NCI-H187 (cell line): ENCODE data around the gene WDFY4.

ENCODE experiments used
- DNase-seq, 2 experiments: peaks; one replicate each; lab custom pipeline; 2025; lab: John Stamatoyannopoulos, UW

WDFY4 gene

DNA sequence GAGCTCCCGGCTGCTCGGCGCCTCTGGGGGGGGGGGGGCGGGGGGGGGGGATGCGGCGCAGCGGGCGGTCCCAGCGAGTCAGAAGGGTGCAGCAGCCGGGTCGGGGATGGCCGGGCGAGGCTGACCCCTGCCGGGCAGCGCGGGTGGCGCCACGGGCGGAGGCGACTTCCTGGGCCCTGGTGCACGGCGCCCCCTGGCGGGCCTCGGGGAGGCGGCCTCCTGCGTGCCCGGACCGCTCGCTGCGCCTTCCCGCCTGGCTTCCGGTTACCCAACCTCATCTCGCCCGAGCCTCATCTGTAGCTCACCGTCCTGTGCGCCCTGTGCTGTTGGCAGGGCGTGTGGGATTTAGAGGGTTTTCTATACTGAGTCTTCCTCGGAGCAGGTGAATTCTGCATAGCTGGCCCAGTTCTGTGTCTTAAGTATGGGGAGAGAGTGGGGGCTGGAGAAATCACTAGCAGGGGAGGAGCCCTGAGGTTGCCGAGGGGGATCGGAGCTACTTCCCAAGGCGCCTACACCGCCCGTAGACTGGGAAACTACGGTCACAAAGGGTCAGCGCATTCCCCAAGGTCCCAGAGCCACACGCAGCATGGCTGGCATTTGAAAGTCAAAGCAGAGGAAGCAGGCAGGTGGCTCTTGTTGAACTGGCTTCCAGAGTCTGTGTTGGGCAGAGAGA lies 28.3 kb upstream of the WDFY4 start:
- DNase-seq: peak; percentile 58 to 64

DNA sequence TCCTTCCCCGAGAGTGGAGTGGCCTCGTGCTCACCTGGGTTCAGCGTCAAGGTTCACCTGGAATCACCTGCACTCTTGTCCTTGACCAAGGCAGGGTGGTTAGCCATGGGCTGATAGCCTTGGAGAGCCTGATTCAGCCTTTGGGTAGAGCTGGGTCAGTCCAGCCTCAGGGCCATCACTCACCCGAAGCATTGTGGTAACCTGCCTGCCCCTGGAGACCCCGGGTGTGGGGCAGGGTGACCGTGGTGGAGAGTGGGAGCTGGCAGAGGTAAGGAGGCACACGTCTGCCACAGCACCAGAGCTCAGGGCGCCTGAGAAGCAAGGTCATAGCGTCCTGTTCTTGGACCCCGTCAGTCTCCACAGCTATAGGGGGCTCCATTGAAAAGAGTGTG lies 27.8 kb upstream of the WDFY4 start:
- no peak for DNase-seq

DNA sequence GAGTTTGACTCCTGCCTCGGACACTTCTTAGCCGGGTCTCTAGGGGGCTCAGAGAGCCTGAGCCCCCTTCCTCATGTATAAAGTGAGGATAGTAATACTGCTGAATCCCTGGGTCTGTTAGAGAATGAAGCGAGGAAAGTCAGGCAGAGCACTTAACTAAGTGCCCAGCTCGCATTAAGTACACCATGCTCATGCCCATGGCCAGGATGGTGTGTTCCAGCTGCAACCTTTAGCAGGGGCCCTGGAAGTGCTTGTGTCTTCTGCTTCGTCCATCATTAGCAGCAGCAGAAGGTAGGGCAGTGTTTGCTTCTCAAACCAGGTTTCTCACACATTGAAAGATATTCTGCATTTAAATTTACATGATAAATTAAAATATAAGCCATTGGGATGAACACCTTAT lies 27.3 kb upstream of the WDFY4 start:
- DNase-seq: no peak

DNA sequence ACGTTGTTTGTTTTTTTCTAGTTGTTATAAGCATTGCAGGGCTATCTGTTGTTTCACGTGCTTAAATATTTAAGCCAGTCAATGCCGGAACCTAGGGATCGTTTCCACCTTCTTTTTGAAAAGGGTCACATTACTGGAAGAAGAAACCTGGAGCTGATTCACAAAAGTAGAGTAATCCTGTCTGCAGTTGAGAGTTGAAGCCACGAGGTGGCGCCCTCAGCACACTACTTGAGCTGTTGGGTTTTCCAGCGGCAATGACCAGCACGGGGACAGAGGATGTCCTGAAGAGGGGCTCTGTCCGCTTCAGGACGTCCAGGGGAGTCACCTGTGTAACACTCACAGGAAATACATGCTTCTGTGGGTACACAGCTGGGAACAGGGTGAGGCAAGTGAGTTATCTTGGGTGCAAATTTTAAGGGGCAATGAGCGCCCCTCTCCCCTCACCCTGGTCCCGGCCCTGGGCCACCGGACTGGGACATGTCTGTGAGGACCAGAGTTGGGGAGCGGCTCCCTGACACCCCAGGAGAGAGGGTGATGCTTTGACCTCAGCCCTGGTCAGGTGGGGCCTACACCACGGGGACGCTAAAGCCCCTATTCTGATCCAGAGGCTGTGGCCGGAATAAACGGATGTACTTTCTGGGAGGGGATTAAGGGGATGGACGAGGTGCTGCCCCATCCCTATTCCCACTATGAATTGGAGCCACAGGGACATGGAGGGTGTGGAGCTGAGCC lies 26.3 kb upstream of the WDFY4 start:
- DNase-seq: peak in 1 of 2 experiments; percentile 10

DNA sequence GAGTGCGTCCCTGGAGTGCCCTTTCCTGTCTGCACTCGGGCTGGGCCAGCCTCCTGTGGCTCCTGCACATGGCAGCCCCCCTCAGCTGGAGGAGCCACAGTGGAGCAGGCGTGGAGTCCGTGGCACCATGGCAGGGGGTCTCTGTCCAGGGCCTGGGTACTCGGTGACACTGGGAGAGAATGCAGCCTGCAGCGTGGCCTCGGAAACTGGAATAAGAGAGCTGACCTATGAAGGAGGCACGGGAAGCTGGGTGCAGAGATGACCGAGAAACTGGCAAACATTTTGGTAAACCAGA lies 25.8 kb upstream of the WDFY4 start:
- DNase-seq: no peak

DNA sequence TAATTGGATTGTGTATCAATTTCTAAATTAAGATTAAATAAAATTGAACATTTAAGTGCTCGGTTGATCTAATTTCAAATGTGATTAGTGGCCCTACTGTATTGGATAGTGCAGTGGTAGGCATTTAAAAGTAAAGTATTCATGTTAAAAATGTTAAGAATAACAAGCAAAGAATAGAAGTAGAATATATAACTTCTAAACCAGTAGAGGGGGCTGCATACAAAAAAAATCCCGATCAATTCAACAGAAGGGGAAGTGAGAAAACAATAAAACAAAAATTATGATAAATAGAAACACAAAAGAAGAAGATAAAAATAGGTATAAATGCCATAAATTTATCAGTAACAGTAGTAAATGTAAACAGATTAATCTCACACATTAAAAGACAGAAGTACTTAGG lies 24.9 kb upstream of the WDFY4 start:
- DNase-seq: no peak

DNA sequence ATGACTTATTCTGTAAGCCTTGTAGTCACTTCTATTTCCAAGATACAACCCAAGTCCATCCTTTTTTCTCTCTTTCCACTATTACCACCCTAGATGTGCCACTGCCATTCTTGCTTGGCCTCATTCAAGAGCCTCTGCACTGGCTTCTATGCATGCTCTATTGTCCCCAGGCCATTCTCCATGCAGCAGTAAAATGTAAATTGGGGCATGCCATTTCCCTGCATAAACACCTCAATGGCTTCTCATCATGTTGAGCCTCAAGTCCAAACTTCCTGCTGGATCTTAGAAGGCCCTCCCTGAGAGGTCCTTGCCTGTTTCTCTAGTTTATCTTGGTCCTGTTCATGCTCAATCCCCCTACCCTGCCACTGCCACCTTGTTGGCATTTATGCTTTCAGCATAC lies 23.2 kb upstream of the WDFY4 start:
- no peak for DNase-seq

DNA sequence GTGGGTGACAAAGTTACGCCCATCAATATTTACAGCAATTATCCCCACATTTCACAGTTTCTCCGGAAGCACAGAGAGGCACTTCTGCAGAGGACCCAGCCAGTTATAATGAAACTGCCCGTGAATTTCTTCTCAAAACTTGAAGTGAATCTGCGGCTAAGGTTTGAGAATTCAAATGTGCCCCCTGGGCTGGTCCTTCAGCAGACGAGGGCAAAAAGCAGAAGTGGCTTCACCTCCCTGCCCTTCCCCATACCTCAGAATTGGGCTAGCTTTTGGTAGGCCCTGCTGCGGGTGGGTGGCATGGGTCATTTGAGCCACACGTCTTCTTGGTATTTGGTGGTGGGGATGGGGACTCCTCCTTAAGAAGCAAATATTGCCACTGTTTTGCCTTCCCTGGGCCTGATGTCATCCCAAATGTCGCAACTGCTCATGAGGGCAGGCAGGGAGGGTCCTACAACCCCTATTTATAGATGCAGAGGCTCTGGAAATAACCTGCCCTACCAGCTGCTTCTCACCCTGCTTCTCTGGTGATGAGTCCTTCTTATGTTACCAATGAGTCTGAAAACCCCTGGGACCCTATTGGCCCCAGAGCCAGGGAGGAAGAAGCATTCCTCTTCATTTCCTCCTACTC lies 16.6 kb upstream of the WDFY4 start:
- DNase-seq: no peak

DNA sequence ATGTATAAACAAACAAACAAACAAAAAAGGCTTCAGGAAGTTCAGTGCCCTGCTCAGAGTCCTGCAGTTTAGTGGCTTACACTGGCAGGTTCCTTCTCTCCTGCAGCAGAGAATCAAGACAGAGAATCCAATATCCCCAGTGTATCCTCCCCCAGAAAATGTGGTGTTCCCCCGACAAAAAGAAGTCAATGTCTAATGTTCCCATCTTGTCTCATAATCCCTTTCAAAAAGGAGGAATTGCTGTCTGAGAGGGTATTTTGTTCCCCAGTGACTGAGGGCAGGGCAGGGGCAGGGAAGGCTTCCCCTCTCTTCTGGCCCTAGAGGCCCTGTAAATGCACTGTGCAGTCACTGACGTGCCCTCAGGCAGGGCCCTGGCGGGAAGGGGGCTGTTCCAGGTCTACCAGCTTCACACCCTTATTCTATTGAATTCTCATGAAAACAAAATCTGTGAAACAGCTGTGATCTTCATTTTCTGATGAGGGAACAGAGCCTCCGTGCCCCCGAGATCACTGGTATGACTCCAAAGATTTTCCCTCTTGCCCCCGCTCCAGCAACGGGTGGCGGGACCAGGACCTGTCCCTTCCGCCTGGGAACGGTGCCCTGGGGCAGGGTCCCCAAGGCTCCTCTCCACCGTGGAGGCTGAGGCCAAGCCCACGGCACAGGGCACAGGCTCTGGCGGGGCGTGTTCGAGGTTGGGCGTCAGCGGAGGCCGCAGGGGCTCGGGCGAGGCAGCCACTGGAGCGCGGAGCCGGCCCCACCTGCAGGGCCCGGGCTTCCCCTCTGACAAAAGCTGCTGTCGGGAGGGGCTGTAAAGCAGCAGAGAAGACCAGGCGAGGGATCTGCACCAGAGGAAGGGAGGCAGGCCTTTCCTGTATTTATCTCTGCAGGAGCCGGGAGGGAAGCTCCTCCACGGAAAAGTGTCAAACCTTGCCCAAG lies 13.4 kb upstream of the WDFY4 start:
- no peak for DNase-seq

DNA sequence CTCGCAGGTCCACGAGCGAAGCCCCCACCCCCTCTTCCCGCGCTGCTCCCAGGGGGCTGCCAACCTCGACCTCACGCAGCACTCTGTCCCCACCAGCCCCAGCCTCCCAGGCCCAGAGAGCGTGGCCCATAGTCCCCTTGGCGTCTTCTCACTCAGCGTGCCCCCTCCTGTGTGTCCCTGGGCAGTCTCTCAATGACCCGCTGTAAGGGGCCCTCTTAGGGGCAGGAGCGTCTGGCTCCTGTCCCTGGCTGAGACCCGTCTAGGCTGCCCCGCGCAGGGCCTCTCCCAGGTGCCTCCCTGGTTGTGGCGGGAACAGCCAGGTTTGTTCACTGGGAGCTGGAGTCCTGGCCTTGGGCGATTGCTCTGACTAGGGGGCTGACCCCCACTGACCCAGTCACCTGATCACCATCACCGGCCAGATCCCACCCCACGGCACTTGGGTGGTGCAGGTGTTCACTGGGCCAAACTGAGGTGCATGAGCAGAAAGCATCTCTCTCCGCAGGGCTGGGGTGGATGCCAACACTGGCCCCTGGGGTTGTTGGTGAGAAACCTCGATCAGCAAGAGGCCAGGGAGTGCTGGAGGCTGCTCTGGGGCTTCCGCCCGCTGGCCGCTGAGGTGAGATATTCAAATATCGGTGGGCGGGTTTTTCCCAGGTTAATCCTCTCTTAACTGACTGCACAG lies 12.6 kb upstream of the WDFY4 start:
- DNase-seq: no peak

DNA sequence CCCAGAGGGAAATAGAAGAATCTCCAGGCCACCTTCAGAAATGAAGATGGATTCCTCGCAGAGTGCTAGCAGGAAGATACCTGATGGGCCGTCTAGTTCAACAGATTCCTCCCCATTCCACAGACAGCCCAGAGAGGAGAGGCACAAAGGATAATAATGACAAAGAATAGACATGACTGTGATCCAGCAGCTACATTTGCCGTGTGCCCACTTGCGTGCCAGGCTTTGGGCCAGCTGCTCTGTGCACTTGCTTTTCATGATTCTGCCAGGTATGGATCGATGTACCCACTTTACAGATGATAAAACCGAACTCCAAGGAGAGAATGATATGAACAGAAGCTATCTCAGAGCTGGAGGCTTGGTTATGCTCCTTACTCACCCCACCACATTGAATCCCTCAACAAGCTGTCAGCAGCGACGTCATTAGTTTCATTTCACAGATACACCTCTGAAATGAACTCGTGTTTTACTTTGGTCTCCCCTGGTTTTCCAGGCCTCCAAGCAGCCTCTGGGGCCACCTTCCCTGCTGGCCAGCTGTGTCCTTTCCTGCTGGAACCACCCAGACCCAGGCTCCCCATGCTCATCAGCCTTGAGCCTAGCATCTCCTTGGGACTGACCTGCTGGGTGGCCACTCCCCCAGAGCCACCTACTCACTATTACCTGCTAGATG lies 11.9 kb upstream of the WDFY4 start:
- no peak for DNase-seq

DNA sequence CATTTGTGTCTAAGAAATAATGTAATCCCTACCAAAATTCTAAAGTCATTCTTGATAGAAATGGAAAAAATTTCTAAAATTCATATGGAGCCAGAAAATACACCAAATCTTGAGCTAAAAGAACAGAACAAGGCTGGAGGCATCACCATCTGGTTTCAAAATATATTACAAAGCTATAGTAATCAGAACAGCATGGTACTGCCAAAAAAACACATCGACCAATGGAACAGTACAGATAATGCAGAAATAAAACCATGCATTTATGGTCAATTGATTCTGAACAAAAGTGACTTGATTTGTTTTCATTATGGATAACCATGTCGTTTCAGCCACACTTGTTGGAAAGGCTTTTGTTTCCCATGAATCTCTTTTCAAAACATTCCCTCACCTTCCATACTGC lies 7.0 kb upstream of the WDFY4 start:
- no peak for DNase-seq

DNA sequence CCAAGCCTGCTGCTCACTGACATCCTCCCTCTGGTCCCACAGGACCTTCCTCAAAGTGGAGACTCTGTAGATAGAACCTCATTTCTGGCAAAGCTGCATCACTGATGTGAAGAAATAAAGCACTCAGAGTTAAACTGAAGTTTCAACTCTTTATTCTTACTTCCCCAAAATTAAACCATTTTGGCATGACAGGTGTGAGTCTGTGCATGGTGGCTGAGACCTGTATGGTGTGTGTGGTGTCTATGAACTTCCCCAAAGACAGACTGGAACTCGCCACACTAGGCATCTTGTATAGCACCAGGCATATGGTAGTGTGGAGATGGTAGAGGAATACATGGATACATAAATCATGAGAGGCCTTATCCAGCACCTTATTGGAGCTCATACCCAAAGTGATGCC lies 6.6 kb upstream of the WDFY4 start:
- DNase-seq: no peak

DNA sequence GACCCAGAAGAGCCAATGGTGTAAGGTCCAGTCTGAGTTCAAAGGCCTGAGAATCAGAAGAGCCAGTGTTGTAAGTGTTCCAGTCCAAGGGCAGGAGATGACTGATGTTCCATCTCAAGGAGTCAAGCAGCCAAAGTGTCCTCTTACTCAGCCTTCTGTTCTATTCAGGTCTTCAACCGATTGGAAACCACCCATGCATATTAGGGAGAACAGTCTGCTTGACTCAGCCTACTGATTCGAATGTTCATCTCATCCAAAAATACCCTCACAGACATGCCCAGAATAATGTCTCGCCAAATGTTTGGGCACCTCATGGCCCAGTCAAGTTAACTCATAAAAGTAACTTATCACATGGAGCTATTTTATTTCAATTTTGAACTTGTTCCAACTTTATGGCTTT lies 2.9 kb upstream of the WDFY4 start:
- DNase-seq: no peak

DNA sequence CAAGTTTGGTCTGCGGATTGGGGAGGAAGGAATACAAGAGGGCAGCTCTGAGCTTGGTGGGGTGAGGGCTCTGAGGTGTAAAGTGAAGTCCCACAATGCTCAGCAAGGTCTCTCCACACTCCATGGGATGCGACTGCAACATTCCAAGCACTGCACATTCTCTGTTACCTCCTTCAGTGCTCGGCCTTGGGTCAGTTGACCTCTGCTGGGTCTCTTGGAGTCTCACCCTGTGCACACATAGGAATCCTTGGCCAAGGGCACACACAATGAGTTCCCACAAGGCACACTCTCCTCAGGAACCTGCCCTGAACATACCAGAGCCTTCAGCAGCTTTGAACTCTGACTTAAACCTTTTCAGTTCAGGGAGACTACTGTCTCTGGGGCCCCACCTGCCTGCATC lies 2.4 kb upstream of the WDFY4 start:
- no peak for DNase-seq

DNA sequence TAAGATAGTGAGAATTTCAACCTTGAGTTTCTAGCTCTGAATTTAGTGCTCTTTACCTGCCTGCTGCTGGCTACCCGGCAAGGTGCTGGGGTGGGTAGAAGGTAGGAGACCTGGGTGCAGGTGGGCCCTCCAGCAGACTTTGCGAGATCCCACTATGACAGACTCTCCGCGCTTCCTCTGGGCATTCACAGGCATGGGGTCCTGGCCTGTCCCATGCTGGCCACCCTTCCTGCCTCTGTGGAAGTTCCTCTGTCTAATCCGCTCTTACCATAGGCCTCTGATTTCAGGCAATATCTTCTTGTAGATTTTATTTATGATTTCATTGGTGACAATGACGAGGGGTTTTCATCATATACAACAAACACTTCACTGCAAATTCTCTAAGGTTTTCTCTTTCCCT lies 1.2 kb upstream of the WDFY4 start:
- no peak for DNase-seq

DNA sequence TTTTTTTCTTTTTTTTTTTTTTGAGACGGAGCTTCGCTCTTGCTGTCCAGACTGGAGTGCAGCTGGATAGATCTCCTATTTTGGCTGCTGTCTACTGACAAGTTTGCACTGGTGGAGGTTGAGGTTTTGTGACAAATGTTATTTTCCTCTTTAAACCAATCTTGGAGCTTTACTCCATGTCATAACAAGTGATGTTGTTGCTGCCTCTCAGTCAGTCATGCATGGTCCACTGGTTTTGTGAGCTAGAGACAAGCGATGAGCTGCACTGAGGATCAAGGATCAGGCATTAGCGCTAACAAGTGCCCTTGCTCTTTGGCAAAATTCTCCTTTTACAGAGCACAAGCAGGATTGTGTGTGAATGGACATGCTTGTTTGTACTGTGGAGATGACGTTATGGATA lies 805 bp upstream of the WDFY4 start:
- peak in 1 of 2 experiments; percentile 32 for DNase-seq

DNA sequence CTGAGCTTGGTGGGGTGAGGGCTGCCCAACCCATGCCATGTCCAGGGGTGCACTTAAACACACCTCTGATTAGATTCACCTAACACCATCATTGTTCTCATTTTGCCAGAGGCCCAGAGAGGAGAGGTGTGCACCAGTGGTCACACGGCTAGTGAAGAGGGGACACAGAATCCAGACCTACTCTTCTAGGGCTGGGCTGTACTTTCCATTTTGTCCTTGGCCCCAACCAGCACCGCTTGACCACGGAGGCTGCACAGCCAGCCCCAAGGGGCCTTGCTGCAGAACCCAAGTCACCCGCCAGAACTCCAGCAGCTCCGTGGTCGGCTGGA lies 246 bp upstream of the WDFY4 start:
- DNase-seq: no peak

DNA sequence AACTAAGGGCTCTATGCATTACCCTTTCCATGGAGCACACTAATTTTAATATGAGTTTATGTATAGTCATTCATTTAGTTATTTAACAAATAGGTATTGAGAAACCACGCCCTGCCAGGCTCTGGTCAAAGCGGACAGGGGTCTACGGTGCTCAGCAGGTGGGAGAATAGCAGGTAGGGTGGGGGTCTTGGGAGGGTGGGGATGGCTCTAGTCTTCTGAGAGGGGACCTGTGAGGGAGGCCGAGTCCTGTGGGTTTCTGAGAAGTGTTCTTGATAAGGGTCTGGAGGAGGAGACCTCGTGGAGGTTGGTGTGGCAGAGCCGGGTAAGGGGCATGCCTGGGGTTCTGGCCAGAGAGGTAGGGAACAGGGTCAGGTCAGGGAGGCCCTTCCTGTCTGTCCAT lies 1.1 kb downstream of the WDFY4 start:
- no peak for DNase-seq

DNA sequence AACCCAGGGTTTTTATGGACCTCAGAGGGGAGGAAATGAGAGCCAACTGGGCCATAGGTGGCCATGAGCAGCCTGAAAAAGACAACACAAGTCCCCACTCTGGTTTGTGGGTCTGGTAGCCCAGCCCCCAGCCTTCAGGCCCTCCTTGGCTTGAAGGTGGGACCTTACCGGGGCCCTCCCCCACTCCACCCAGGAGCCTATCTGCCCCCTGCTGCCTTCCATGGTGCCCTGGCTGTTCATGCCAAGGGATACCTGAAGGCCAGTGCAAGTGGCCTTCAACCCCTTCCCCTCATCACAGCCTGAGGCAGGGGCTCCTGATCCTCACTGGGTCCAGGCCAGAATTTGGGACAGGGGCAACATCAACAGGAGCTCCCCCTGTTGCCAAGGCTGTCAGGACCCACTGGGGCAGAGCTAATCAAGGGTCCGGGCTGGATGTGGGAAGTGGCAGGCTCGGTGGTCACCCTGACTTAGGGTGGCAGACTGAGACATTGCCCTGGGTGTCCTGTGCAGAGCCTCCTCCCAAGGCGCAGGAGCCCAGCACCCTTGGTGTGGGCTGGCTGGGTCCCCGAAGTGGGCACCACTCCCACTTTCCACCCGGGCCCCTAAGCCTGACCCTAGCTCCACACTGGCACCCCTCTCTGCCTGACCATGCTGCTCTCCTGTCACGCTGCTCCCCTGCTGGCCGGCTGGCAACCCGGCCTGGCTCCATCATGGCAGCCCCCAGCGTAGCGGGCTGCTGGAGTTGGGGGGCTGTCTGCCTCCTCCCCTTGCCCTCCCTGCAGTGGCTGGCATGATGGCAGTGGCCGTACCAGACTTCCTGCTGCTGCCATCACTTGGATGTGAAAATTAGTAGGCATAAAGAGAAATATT lies 6.4 kb downstream of the WDFY4 start:
- DNase-seq: no peak
